ACC112 (cell line): Measurements from ENCODE around the gene LIN28A.

Source experiments
- H2AFZ ChIP-seq: fragments of 200-600 bp; sonication (generic); one replicate; pipeline ENCODE4 v1.6.0; 2017; ENCODE audit warnings: antibody characterized with exemption, low read length; ENCODE audit not compliant: unreplicated experiment
- H3K27ac ChIP-seq: fragments of 200-600 bp; sonication (generic); 2 replicates; pipeline ENCODE4 v1.5.1; 2014; ENCODE audit warnings: low read depth, mild to moderate bottlenecking, antibody characterized with exemption, low read length, moderate library complexity
- H3K27me3 ChIP-seq: fragments of 200-600 bp; sonication (generic); 2 replicates; pipeline ENCODE4 v1.6.1; 2014; ENCODE audit warnings: mild to moderate bottlenecking, antibody characterized with exemption, low read length, moderate library complexity, mixed read lengths; ENCODE audit not compliant: insufficient read depth
- H3K36me3 ChIP-seq: fragments of 200-600 bp; sonication (generic); 2 replicates; pipeline ENCODE4 v1.6.1; 2016; ENCODE audit warnings: mild to moderate bottlenecking, antibody characterized with exemption, low read length, moderate library complexity, mixed read lengths; ENCODE audit not compliant: insufficient read depth
- H3K4me1 ChIP-seq: fragments of 200-600 bp; sonication (generic); one replicate; pipeline ENCODE4 v1.6.1; 2016; ENCODE audit warnings: low read length, mixed read lengths; ENCODE audit not compliant: insufficient read depth, unreplicated experiment, control insufficient read depth
- H3K4me3 ChIP-seq: fragments of 200-600 bp; sonication (generic); 2 replicates; pipeline ENCODE4 v1.5.1; 2014; ENCODE audit warnings: mild to moderate bottlenecking, low read depth, low read length
- H3K79me2 ChIP-seq: fragments of 200-600 bp; sonication (generic); one replicate; pipeline ENCODE4 v1.6.0; 2016; ENCODE audit warnings: low read length; ENCODE audit not compliant: control insufficient read depth, unreplicated experiment, insufficient read depth

The LIN28A gene

GRCh38 chr1:26409191-26409807 is 1.3 kb upstream of the LIN28A start:
- no peaks in the 10 kb centered on the region for H3K79me2 ChIP-seq
- H3K36me3 ChIP-seq, result no peaks in the 10 kb centered on the region
- peaks cover 32% of the 10 kb centered on the region for H3K4me1 ChIP-seq
- H3K27me3 ChIP-seq, result peaks cover 40% of the 10 kb centered on the region
- no peak overlapping the region for H3K27ac ChIP-seq
- H3K4me3 ChIP-seq, result peak overlapping the region; percentile 32
- H2AFZ ChIP-seq, result no peak overlapping the region

GRCh38 chr1:26411624-26412074 is 1.0 kb downstream of the LIN28A start:
- H3K4me1 ChIP-seq, result peaks cover 20% of the 10 kb centered on the region
- peak overlapping the region; percentile 37; the same call in 1 of the 2 replicates for H3K4me3 ChIP-seq
- no peak overlapping the region for H3K27ac ChIP-seq
- no peaks in the 10 kb centered on the region for H3K36me3 ChIP-seq
- H3K79me2 ChIP-seq, result no peaks in the 10 kb centered on the region
- peaks cover 54% of the 10 kb centered on the region for H3K27me3 ChIP-seq
- no peak overlapping the region for H2AFZ ChIP-seq

GRCh38 chr1:26412180-26412840 is 1.7 kb downstream of the LIN28A start:
- Histone ChIP-seq H3K27ac (no peak overlapping the region), H3K4me3 (no peak overlapping the region), H3K79me2 (no peaks in the 10 kb centered on the region), H3K36me3 (no peaks in the 10 kb centered on the region), H3K27me3 (peaks cover 54% of the 10 kb centered on the region), H3K4me1 (peaks cover 20% of the 10 kb centered on the region), H2AFZ (no peak overlapping the region)

- H3K4me1 ChIP-seq, result peaks cover 20% of the 10 kb centered on the region
- H3K4me3 ChIP-seq, result no peak overlapping the region
- H3K27me3 ChIP-seq, result peaks cover 54% of the 10 kb centered on the region
- no peak overlapping the region for H3K27ac ChIP-seq
- H2AFZ ChIP-seq, result no peak overlapping the region
- no peaks in the 10 kb centered on the region for H3K36me3 ChIP-seq
- H3K79me2 ChIP-seq, result no peaks in the 10 kb centered on the region
These were observed 2.4 kb downstream of the LIN28A start for GRCh38 chr1:26413031-26413430.

- no peak overlapping the region for H3K27ac ChIP-seq
- peaks cover 35% of the 10 kb centered on the region for H3K27me3 ChIP-seq
- H2AFZ ChIP-seq, result no peak overlapping the region
- no peaks in the 10 kb centered on the region for H3K36me3 ChIP-seq
- no peaks in the 10 kb centered on the region for H3K79me2 ChIP-seq
- H3K4me3 ChIP-seq, result no peak overlapping the region
- H3K4me1 ChIP-seq, result no peaks in the 10 kb centered on the region
These were observed 6.6 kb downstream of the LIN28A start for GRCh38 chr1:26417111-26417759.

- Histone ChIP-seq H2AFZ (no peak overlapping the region), H3K4me3 (no peak overlapping the region), H3K36me3 (no peaks in the 10 kb centered on the region), H3K79me2 (no peaks in the 10 kb centered on the region), H3K27ac (no peak overlapping the region), H3K27me3 (peaks cover 18% of the 10 kb centered on the region), H3K4me1 (no peaks in the 10 kb centered on the region)
These were observed 8.3 kb downstream of the LIN28A start for GRCh38 chr1:26418865-26419349.

- no peak overlapping the region for H2AFZ ChIP-seq
- no peaks in the 10 kb centered on the region for H3K79me2 ChIP-seq
- H3K4me3 ChIP-seq, result no peak overlapping the region
- no peak overlapping the region for H3K27ac ChIP-seq
- H3K27me3 ChIP-seq, result peaks cover 12% of the 10 kb centered on the region
- H3K4me1 ChIP-seq, result no peaks in the 10 kb centered on the region
- no peaks in the 10 kb centered on the region for H3K36me3 ChIP-seq
These were observed 8.9 kb downstream of the LIN28A start for GRCh38 chr1:26419494-26419893.

- Histone ChIP-seq H2AFZ (no peak overlapping the region), H3K4me1 (peaks cover 21% of the 10 kb centered on the region), H3K4me3 (no peak overlapping the region), H3K27ac (no peak overlapping the region), H3K27me3 (no peaks in the 10 kb centered on the region), H3K36me3 (peaks cover 7% of the 10 kb centered on the region; the same call in 1 of the 2 replicates), H3K79me2 (peaks cover 23% of the 10 kb centered on the region)
These were observed 19.1 kb downstream of the LIN28A start for GRCh38 chr1:26429721-26430120.

GRCh38 chr1:26431979-26432695 is 21.5 kb downstream of the LIN28A start, which contains the start of gene DHDDS:
Gene DHDDS (plus strand): TSS chr1:26432321. CDS start chr1:26432946, 625 bp downstream.
- H2AFZ ChIP-seq, result peak within 1 kb of the TSS; percentile 68
- H3K27ac ChIP-seq, result peak within 1 kb of the TSS; percentile 54
- peaks cover 7% of the 10 kb centered on the region; the same call in 1 of the 2 replicates for H3K36me3 ChIP-seq
- H3K27me3 ChIP-seq, result no peaks in the 10 kb centered on the region
- peak within 1 kb of the TSS; percentile 94 for H3K4me3 ChIP-seq
- H3K4me1 ChIP-seq, result peaks cover 21% of the 10 kb centered on the region
- H3K79me2 ChIP-seq, result peaks cover 28% of the 10 kb centered on the region

GRCh38 chr1:26432793-26433192 is 22.2 kb downstream of the LIN28A start:
- H3K27ac ChIP-seq, result peak overlapping the region; percentile 54; the same call in 1 of the 2 replicates
- H3K27me3 ChIP-seq, result no peaks in the 10 kb centered on the region
- peaks cover 21% of the 10 kb centered on the region for H3K4me1 ChIP-seq
- peak overlapping the region; percentile 94 for H3K4me3 ChIP-seq
- H3K36me3 ChIP-seq, result peaks cover 7% of the 10 kb centered on the region; the same call in 1 of the 2 replicates
- peaks cover 28% of the 10 kb centered on the region for H3K79me2 ChIP-seq
- H2AFZ ChIP-seq, result peak overlapping the region; percentile 68
